ENCODE data around the gene DCTN3. TPM values are rescaled to one million over a fixed set of nuclear protein-coding genes. Genes with fewer than 3 reads are reported as not detected.

The DCTN3 gene
- total and polyA plus RNA-seq, 10 of the 15 experiments (the other 5 are each of a cell fraction or from before 2014, with no cell fraction given): 19.0 to 120 (median 71.8) TPM

GRCh38 chr9:34599546-34599945 lies 20.7 kb downstream of the DCTN3 start:
- intact Hi-C loops (cut with micrococcal nuclease; ENCODE audit: unreplicated experiment) (no loop called here), in situ Hi-C loops (cut with MboI) (no loop called here)
- SMC1A ChIA-PET (ENCODE audit: uncharacterized antibody, unreplicated experiment): no interaction called here
- H3K27me3 ChIP-seq (replicated peaks in 1 of 2; ENCODE audit: control insufficient read depth in 2 of 2, insufficient read depth in 2 of 2, low read length in 1 of 2): peaks cover 5 to 11% of the 10 kb centered on the region in 2 experiments; a peak in 3 of 4 replicates
- RAD21 ChIA-PET (ENCODE audit: unreplicated experiment): interaction anchor here (0.5 kb wide), 1 partner anchor 193 kb away, joined by 4 read pairs; no protein-coding TSS in a partner anchor
- no peaks in the 10 kb centered on the region for H4K20me1 ChIP-seq (ENCODE audit: control insufficient read depth, insufficient read depth)
- no peaks in the 10 kb centered on the region for H3K36me3 ChIP-seq (ENCODE audit: control insufficient read depth in 2 of 2, insufficient read depth in 2 of 2, low read length in 1 of 2)
- no TSS peak for BruUV-seq (replicated peaks)
- FAIRE-seq (no peak), DNase-seq (ENCODE audit: low read depth, low spot score) (no peak), ATAC-seq (no peak)
- H2AFZ ChIP-seq (ENCODE audit: control insufficient read depth, low read depth, low read length): no peak overlapping the region
- POLR2A ChIA-PET: no interaction called here
- CTCF ChIA-PET: interaction anchor here (0.9 to 1.5 kb wide), 3 partner anchors 12 to 195 kb away, joined by 4 to 6 read pairs (median 4); partner anchors contain the start of gene RPP25L
- no peak overlapping the region for H3K4me3 ChIP-seq
- H3K9ac ChIP-seq (ENCODE audit: control insufficient read depth, insufficient read depth, low read length): no peak overlapping the region
- no peaks in the 10 kb centered on the region for H3K9me3 ChIP-seq (replicated peaks; ENCODE audit: control insufficient read depth, insufficient read depth, low read length)
- TF ChIP-seq MEF2B (IDR thresholded peaks at IDR 0.05; ENCODE audit: partially characterized antibody, poor library complexity, severe bottlenecking) (no peak), NRF1 (conservative IDR thresholded peaks at IDR 0.05; ENCODE audit: low read depth, low read length) (no peak), HSF1 (IDR thresholded peaks at IDR 0.05; ENCODE audit: low read depth, low read length) (no peak), JUND (IDR thresholded peaks at IDR 0.05; ENCODE audit: low read depth, low read length) (no peak), RAD51 (IDR thresholded peaks at IDR 0.05) (no peak), SPI1 (IDR thresholded peaks at IDR 0.05; ENCODE audit: borderline replicate concordance, insufficient read depth, low read depth, low read length) (no peak), SREBF1 (IDR thresholded peaks at IDR 0.05; ENCODE audit: low read length) (no peak), FOXM1 (IDR thresholded peaks at IDR 0.05; ENCODE audit: low read depth, low read length) (no peak)
- WGBS (ENCODE audit: insufficient coverage, insufficient replicate concordance, low lambda C conversion rate, missing lambda C conversion rate): 0% methylated on average over 1 of the region's 1 CpG
- no peaks in the 10 kb centered on the region for H3K4me1 ChIP-seq (ENCODE audit: control insufficient read depth, insufficient read depth, low read length)
- no peak overlapping the region for H3K4me2 ChIP-seq (ENCODE audit: control insufficient read depth, insufficient read depth)
- H3K27ac ChIP-seq (ENCODE audit: control insufficient read depth, insufficient read depth): no peak overlapping the region
- no peaks in the 10 kb centered on the region for H3K79me2 ChIP-seq (ENCODE audit: control insufficient read depth, insufficient read depth, low read length)

All from GM12878 (cell line).